NB4 (cell line): ENCODE measurements around the gene NET1.

ENCODE experiments used
- CTCF ChIP-seq: IDR thresholded peaks from one replicate; pipeline ENCODE4 v1.5.1; 2012; ENCODE audit warnings: low read depth, low read length
- MYC ChIP-seq: IDR thresholded peaks from 2 replicates; pipeline ENCODE4 v1.6.1; 2011; ENCODE audit warnings: low read depth, low read length
- POLR2A ChIP-seq: IDR thresholded peaks from 2 replicates; pipeline ENCODE4 v1.6.1; 2011; ENCODE audit warnings: mild to moderate bottlenecking; ENCODE audit not compliant: insufficient read length; ENCODE audit errors: extremely low read depth
- TF ChIP-seq, protein P1 (sequence below): IDR thresholded peaks from 2 replicates; pipeline ENCODE4 v1.6.1; 2011; ENCODE audit warnings: low read depth, low read length

DNA sequence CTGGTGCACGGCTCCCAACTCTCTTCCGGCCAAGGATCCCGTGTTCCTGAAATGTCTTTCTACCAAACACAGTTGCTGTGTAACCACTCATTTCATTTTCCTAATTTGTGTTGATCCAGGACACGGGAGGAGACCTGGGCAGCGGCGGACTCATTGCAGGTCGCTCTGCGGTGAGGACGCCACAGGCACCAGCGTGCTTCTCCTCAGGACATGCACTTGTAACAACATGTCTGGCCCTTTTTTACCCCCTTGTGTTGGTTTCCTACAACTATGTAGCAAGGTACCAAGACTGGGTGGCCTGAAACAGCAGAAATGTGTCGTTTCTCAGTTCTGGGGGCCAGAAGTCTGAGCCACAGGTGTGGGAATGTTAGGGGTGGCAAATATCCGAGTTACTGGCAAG, 68.8 kb downstream of the NET1 start:
- TF ChIP-seq CTCF (no peak), MYC (no peak), POLR2A (no peak)
- TF ChIP-seq, protein P1, sequence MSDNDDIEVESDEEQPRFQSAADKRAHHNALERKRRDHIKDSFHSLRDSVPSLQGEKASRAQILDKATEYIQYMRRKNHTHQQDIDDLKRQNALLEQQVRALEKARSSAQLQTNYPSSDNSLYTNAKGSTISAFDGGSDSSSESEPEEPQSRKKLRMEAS: no peak
